Astrocyte of the cerebellum (primary cell): ENCODE results near the gene NEURL3.
"Not testable (repeated sequence)": the region's sequence is repeated elsewhere in the genome, so short reads cannot be mapped to it uniquely, and the experiment has no call there.

Source experiments
- DNase-seq: peaks from one replicate; pipeline ENCODE4 v3.0.0-alpha.2; 2011; ENCODE audit warnings: low read depth
- H3K4me3 ChIP-seq: 2 replicates; pipeline ENCODE4 v1.5.1; 2011; ENCODE audit warnings: mild to moderate bottlenecking, low read depth, low read length, moderate library complexity
- in situ Hi-C: cut with HindIII; loops from 2 replicates; pipeline ENCODE4 v1.10.0; 2017; ENCODE audit warnings: low sequenced_read_pairs
- TF ChIP-seq, protein P1 (sequence below): IDR thresholded peaks from 2 replicates; pipeline ENCODE4 v1.5.1; 2012; ENCODE audit warnings: low read length, low read depth, moderate library complexity, mild to moderate bottlenecking; ENCODE audit errors: missing control alignments

Gene NEURL3

DNA sequence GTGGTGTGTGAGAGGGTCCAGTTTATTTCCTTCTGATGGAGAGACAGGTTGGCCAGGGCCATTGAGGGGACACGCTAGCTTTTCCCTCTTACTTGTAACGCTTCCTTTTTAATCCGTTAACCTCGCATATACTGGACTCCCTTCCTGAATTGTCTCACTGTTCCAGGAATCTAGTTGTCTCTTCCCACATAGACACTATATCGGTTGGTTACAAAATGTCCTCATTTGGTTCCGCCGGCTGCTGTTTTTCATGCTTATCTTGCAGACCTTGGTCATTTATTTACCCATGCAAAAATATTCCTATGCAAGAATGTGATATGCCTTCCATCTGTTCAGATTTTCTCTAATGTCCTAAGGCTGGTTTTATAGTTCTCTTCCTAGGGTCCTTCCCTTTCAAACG is 35.0 kb downstream of the NEURL3 start:
- TF ChIP-seq, protein P1, sequence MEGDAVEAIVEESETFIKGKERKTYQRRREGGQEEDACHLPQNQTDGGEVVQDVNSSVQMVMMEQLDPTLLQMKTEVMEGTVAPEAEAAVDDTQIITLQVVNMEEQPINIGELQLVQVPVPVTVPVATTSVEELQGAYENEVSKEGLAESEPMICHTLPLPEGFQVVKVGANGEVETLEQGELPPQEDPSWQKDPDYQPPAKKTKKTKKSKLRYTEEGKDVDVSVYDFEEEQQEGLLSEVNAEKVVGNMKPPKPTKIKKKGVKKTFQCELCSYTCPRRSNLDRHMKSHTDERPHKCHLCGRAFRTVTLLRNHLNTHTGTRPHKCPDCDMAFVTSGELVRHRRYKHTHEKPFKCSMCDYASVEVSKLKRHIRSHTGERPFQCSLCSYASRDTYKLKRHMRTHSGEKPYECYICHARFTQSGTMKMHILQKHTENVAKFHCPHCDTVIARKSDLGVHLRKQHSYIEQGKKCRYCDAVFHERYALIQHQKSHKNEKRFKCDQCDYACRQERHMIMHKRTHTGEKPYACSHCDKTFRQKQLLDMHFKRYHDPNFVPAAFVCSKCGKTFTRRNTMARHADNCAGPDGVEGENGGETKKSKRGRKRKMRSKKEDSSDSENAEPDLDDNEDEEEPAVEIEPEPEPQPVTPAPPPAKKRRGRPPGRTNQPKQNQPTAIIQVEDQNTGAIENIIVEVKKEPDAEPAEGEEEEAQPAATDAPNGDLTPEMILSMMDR: no peak
- H3K4me3 ChIP-seq: no peak overlapping the region
- no peak for DNase-seq
- in situ Hi-C loops: no loop called here

DNA sequence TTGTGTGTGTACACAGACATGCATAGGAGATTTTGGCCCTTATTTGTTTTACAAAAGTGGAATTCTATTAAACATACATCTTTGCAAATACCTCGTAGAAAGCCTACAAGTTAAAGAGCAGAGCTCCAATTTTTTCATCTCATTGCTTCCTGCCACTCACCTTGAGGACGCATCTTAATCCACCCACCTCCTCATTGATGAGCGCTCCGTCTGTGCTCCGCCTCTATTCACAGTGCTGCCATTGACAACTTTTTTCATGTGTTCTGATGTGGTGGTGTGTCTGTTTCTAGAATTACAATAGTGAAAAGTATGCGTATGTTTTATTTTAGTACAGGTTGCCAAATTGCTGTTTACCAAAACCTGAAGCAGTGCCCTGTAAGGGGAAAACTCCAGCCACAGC is 36.3 kb downstream of the NEURL3 start:
- TF ChIP-seq, protein P1: no peak
- no peak overlapping the region for H3K4me3 ChIP-seq
- in situ Hi-C loops: loop anchor here (5.0 kb wide), 1 partner anchor 77 kb away; no protein-coding TSS in a partner anchor
- no peak for DNase-seq

GRCh38 chr2:96464651-96465050 is 40.5 kb downstream of the NEURL3 start:
- TF ChIP-seq, protein P1: no peak
- in situ Hi-C loops: loop anchor here (5.0 kb wide), 1 partner anchor 72 kb away; no protein-coding TSS in a partner anchor
- DNase-seq: no peak
- H3K4me3 ChIP-seq: no peak overlapping the region

GRCh38 chr2:96464061-96464460 is 41.1 kb downstream of the NEURL3 start:
- in situ Hi-C loops: no loop called here
- TF ChIP-seq, protein P1: no peak
- no peak overlapping the region for H3K4me3 ChIP-seq
- DNase-seq: no peak

GRCh38 chr2:96463119-96463518 is 42.0 kb downstream of the NEURL3 start:
- TF ChIP-seq, protein P1: no peak
- H3K4me3 ChIP-seq: no peak overlapping the region
- in situ Hi-C loops: no loop called here
- DNase-seq: no peak

- in situ Hi-C loops, H3K4me3 ChIP-seq, DNase-seq: not testable (repeated sequence)
These were observed 43.5 kb downstream of the NEURL3 start for GRCh38 chr2:96461616-96462015.

DNA sequence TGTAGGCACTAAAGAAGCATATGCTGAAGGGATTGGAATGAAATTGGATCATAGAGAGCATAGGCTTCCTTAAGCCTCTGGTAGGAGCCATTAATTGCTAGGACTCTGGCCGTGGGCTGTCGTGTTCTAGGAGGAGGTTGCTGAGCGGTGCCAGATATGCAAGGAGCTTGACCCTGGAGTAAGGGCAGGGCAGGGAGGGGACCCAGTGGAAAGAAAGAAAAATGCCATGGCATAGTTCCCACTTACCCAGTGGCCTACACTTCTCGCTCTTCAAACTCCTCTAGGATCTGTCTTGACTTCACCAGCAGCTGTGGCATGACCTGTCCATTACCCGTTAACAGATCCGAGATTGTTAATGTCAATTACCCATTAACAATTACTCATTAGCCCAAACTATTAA is 53.1 kb downstream of the NEURL3 start:
- in situ Hi-C loops: no loop called here
- no peak for DNase-seq
- TF ChIP-seq, protein P1: no peak
- H3K4me3 ChIP-seq: no peak overlapping the region
